Osteoblast (primary cell): ENCODE results near the gene BRK1. TPM values are rescaled to one million over a fixed set of nuclear protein-coding genes. Genes with fewer than 3 reads are reported as not detected.
A peak's percentile ranks its signal among the peaks of the same experiment; 100 is the strongest.

Experiments used
- DNase-seq: peaks from one replicate; pipeline ENCODE4 v3.0.0; 2011; ENCODE audit warnings: low spot score, mixed read lengths; ENCODE audit not compliant: insufficient read length; ENCODE audit errors: missing footprints
- H2AFZ ChIP-seq: 2 replicates; pipeline ENCODE4 v1.6.0; 2011; ENCODE audit warnings: mild to moderate bottlenecking, low read length
- H3K27ac ChIP-seq: 2 replicates; pipeline ENCODE4 v1.5.1; 2011; ENCODE audit warnings: mild to moderate bottlenecking, low read depth, low read length, moderate library complexity
- H3K27me3 ChIP-seq: 2 replicates; pipeline ENCODE4 v1.6.0; 2012; ENCODE audit warnings: mild to moderate bottlenecking, control low read depth, inconsistent platforms, low read length, moderate library complexity; ENCODE audit not compliant: insufficient read depth
- H3K36me3 ChIP-seq: 2 replicates; pipeline ENCODE4 v1.5.1; 2011; ENCODE audit warnings: mild to moderate bottlenecking, low read length, control low read depth, moderate library complexity; ENCODE audit not compliant: insufficient read depth
- H3K4me1 ChIP-seq: 2 replicates; pipeline ENCODE4 v1.5.1; 2011; ENCODE audit warnings: mild to moderate bottlenecking, low read length, control low read depth, moderate library complexity; ENCODE audit not compliant: insufficient read depth
- H3K4me2 ChIP-seq: 2 replicates; pipeline ENCODE4 v1.6.0; 2011; ENCODE audit warnings: mild to moderate bottlenecking, low read length; ENCODE audit not compliant: insufficient read depth
- H3K4me3 ChIP-seq: fragments of 200-600 bp; sonication (generic); 3 replicates; pipeline ENCODE4 v1.5.1; 2012; ENCODE audit warnings: mild to moderate bottlenecking, low read length, inconsistent platforms; ENCODE audit not compliant: insufficient read depth
- H3K79me2 ChIP-seq: 2 replicates; pipeline ENCODE4 v1.6.0; 2012; ENCODE audit warnings: mild to moderate bottlenecking, low read length, control low read depth, inconsistent platforms; ENCODE audit not compliant: insufficient read depth
- H3K9me3 ChIP-seq: 2 replicates; pipeline ENCODE4 v1.5.1; 2011; ENCODE audit warnings: low read depth, low read length, control low read depth
- H4K20me1 ChIP-seq: 2 replicates; pipeline ENCODE4 v1.6.0; 2012; ENCODE audit warnings: mild to moderate bottlenecking, low read length, control low read depth; ENCODE audit not compliant: insufficient read depth
- total RNA-seq: library from RNA; depleted of rRNA; stranded (reverse); fragments of >200 nt; gene quantifications from 2 replicates; pipeline ENCODE4 v1.2.3, GENCODE V29; 2012
- TF ChIP-seq, protein P1 (sequence below): IDR thresholded peaks from 2 replicates; pipeline ENCODE4 v1.5.1; 2011; ENCODE audit warnings: mild to moderate bottlenecking, low read depth, low read length, moderate library complexity; ENCODE audit errors: extremely low read depth

The BRK1 gene
- total RNA-seq, 1 donor, result 114 TPM

DNA sequence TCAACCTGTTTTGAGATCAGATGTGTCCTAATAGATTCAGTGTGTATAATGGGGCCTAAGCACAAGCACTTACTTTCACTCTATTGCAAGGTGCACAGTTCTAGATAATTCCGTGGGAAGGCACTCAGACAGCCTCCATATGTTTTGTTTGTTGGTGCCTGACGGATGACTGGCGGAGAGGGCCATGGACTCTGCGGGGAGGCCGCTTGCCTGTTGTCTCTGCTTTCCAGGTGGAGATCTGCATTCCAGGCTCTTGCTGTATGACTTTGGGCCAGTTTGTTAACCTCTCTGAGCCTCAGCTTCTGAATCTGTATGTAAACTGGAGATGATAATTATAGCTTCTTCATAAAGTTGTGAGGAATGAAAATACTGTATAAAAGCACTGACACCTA is 50.7 kb downstream of the BRK1 start:
- Histone ChIP-seq H2AFZ (no peak overlapping the region), H3K4me1 (peaks cover 2% of the 10 kb centered on the region), H3K79me2 (peaks cover 25% of the 10 kb centered on the region), H3K36me3 (no peaks in the 10 kb centered on the region), H3K4me3 (no peak overlapping the region), H4K20me1 (no peaks in the 10 kb centered on the region), H3K4me2 (no peak overlapping the region), H3K27ac (no peak overlapping the region), H3K9me3 (no peaks in the 10 kb centered on the region), H3K27me3 (no peaks in the 10 kb centered on the region)
- TF ChIP-seq, protein P1, sequence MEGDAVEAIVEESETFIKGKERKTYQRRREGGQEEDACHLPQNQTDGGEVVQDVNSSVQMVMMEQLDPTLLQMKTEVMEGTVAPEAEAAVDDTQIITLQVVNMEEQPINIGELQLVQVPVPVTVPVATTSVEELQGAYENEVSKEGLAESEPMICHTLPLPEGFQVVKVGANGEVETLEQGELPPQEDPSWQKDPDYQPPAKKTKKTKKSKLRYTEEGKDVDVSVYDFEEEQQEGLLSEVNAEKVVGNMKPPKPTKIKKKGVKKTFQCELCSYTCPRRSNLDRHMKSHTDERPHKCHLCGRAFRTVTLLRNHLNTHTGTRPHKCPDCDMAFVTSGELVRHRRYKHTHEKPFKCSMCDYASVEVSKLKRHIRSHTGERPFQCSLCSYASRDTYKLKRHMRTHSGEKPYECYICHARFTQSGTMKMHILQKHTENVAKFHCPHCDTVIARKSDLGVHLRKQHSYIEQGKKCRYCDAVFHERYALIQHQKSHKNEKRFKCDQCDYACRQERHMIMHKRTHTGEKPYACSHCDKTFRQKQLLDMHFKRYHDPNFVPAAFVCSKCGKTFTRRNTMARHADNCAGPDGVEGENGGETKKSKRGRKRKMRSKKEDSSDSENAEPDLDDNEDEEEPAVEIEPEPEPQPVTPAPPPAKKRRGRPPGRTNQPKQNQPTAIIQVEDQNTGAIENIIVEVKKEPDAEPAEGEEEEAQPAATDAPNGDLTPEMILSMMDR, result no peak
- no peak for DNase-seq

DNA sequence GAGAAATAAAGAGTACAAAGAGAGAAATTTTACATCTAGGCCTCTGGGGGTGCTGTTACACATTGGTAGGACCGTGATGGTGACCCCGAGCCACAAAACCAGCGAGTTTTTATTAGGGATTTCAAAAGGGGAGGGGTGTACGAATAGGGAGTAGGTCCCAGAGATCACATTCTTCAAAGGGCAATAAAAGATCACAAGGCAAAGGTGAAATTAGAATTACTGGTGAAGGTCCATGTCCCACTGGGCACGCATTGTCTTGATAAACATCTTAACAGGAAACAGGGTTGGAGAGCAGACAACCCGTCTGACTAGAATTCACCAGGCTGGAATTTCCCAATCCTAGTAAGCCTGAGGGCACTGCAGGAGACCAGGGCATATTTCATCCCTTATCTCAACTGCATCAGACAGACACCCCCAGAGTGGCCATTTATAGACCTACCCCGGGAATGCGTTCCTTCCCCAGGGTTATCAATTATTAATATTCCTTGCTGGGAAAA is 53.6 kb downstream of the BRK1 start:
- H3K4me1 ChIP-seq, result peaks cover 10% of the 10 kb centered on the region
- H3K27me3 ChIP-seq, result no peaks in the 10 kb centered on the region
- no peak overlapping the region for H2AFZ ChIP-seq
- no peaks in the 10 kb centered on the region for H3K36me3 ChIP-seq
- H3K9me3 ChIP-seq, result no peaks in the 10 kb centered on the region
- H3K4me3 ChIP-seq, result no peak overlapping the region
- TF ChIP-seq, protein P1, result no peak
- H3K79me2 ChIP-seq, result peaks cover 33% of the 10 kb centered on the region
- no peak overlapping the region for H3K4me2 ChIP-seq
- no peak for DNase-seq
- no peaks in the 10 kb centered on the region for H4K20me1 ChIP-seq
- H3K27ac ChIP-seq, result no peak overlapping the region

DNA sequence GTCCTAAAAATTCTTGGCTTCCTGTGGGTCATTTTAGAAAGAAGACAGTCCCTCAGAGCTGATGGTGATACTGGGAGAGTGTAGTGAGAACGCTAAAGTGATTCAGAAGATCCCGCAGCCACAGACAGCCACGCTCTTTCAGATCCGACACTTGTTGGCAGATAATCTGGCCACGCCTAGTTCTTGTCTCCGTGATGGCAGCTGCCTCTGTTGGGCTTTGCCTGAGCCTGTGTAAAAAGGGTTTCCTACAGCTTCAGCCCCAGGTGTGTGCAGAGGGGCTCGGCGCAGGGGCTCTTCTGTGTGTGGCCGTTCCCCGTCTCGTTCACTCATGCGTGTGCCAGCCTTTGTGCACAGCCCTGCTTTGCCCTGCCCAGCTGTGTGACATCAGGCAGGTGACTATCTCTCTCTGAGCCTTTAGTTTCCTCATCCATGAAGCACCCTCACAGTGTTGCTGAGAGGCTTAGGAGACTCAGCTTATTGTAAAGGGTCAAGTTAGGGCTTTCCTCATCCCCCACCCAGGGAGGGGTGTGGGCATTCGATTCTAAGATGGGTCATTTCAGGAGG is 55.5 kb downstream of the BRK1 start:
- H3K27ac ChIP-seq, result no peak overlapping the region
- H3K4me1 ChIP-seq, result peaks cover 12% of the 10 kb centered on the region
- H3K4me2 ChIP-seq, result no peak overlapping the region
- H3K4me3 ChIP-seq, result no peak overlapping the region
- peaks cover 25% of the 10 kb centered on the region for H3K79me2 ChIP-seq
- H4K20me1 ChIP-seq, result no peaks in the 10 kb centered on the region
- DNase-seq, result no peak
- TF ChIP-seq, protein P1, result no peak
- H3K36me3 ChIP-seq, result no peaks in the 10 kb centered on the region
- no peak overlapping the region for H2AFZ ChIP-seq
- no peaks in the 10 kb centered on the region for H3K9me3 ChIP-seq
- H3K27me3 ChIP-seq, result no peaks in the 10 kb centered on the region

DNA sequence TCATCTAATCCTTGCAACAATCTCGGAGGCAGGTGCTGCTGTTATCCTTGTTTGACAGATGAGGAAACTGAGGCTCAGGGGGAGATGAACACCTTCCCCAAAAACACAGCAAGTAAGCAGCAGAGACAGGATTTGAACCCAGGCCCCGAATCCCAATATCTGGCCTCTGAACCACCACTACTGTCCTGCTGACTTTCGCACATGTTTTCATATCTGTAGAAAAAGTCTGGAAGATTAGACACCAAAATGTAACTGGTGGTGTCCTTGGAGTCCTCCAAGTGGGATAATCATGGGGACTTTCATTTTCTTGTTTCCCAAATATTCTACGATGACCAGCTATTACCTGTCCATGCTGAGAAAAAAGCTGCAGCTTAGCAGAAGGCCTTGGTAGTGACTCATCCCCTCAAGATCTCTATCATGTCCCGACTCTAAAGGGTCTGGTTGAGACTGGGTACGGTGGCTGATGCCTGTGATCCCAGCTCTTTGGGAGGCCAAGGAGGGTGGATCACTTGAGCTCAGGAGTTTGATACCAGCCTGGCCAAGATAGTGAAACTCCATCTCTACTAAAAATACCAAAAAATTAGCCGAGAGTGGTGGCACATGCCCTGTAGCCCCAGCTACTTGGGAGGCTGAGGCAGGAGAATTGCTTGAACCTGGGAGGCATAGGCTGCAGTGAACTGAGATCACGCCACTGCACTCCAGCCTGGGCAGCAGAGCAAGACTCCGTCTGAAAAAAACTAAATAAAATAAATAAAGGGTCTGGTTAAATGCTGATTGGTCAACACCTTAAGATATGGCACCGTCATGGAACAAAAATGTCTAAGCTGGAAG is 57.8 kb downstream of the BRK1 start:
- no peaks in the 10 kb centered on the region for H3K9me3 ChIP-seq

More for the DNA sequence above, 57.8 kb downstream of the BRK1 start:
- no peaks in the 10 kb centered on the region for H3K36me3 ChIP-seq
- H3K79me2 ChIP-seq, result peaks cover 17% of the 10 kb centered on the region
- peak overlapping the region; percentile 34 for H3K4me2 ChIP-seq
- peak overlapping the region; percentile 4 for H2AFZ ChIP-seq
- peak; percentile 55 for DNase-seq
- TF ChIP-seq, protein P1, result no peak
- peaks cover 12% of the 10 kb centered on the region for H3K4me1 ChIP-seq
- H3K4me3 ChIP-seq, result peak overlapping the region; percentile 11
- H3K27me3 ChIP-seq, result no peaks in the 10 kb centered on the region
- no peaks in the 10 kb centered on the region for H4K20me1 ChIP-seq
- H3K27ac ChIP-seq, result peak overlapping the region; percentile 88
